Suprapubic skin (tissue), 3 donors: ENCODE results near the gene ALDH9A1.

Experiments used
- EP300 ChIP-seq: sonication (generic); formaldehyde crosslinking; IDR thresholded peaks from one replicate; pipeline ENCODE4 v1.6.1; 2017; ENCODE audit warnings: antibody characterized with exemption
- POLR2A ChIP-seq, 2 donors: fragments of 450-650 bp; IDR thresholded peaks; one replicate each; pipeline ENCODE4 v1.6.1; 2017; ENCODE audit warnings: antibody characterized with exemption in 2 of 2, mild to moderate bottlenecking in 2 of 2, moderate library complexity in 2 of 2
- TF ChIP-seq, protein P1 (sequence below), 2 donors: fragments of 200-600 bp in 1 of 2; fragments of 450-650 bp in 1 of 2; sonication (generic) in 1 of 2; IDR thresholded peaks; one replicate each; pipeline ENCODE4 v1.5.1; 2016 to 2019; ENCODE audit warnings: antibody characterized with exemption in 2 of 2, mild to moderate bottlenecking in 1 of 2, moderate library complexity in 1 of 2

- no peak for TF ChIP-seq EP300
- TF ChIP-seq, protein P1, sequence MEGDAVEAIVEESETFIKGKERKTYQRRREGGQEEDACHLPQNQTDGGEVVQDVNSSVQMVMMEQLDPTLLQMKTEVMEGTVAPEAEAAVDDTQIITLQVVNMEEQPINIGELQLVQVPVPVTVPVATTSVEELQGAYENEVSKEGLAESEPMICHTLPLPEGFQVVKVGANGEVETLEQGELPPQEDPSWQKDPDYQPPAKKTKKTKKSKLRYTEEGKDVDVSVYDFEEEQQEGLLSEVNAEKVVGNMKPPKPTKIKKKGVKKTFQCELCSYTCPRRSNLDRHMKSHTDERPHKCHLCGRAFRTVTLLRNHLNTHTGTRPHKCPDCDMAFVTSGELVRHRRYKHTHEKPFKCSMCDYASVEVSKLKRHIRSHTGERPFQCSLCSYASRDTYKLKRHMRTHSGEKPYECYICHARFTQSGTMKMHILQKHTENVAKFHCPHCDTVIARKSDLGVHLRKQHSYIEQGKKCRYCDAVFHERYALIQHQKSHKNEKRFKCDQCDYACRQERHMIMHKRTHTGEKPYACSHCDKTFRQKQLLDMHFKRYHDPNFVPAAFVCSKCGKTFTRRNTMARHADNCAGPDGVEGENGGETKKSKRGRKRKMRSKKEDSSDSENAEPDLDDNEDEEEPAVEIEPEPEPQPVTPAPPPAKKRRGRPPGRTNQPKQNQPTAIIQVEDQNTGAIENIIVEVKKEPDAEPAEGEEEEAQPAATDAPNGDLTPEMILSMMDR (IDR thresholded peaks at IDR 0.05): no peak
- no peak for TF ChIP-seq POLR2A (IDR thresholded peaks at IDR 0.05)
Measured at GRCh38 chr1:165688046-165688445, 10.3 kb downstream of the ALDH9A1 start.
